HG03095 (cell line): ENCODE measurements around the gene BCAP31.
"Not testable (repeated sequence)": the region's sequence is repeated elsewhere in the genome, so short reads cannot be mapped to it uniquely, and the experiment has no call there.

Source experiments
- ATAC-seq: cut with Tn5 transposase; IDR thresholded peaks from one replicate; pipeline ENCODE4 v1.9.1; 2021; ENCODE audit warnings: moderate library complexity; ENCODE audit not compliant: unreplicated experiment

BCAP31 gene

GRCh38 chrX:153719238-153719637, 4.9 kb downstream of the BCAP31 start:
- ATAC-seq: no peak

DNA sequence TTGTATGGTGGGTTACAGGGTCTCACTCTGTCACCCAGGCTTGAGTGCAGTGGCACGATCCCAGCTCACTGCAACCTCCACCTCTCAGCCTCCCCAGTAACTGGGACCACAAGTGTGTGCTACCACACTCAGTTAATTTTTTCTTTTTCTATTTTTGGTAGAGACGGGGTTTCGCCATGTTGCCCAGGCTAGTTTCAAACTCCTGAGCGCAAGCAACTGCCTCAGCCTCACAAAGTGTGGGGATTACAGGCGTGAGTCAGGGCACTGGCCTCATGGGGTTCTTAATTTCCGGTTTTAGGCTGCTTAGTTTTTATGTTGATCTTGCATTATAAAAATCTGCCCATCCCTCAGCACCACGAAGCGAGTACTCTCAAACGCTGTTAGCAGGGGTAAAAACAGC, 6.7 kb downstream of the BCAP31 start:
- no peak for ATAC-seq

GRCh38 chrX:153714256-153714655, 9.9 kb downstream of the BCAP31 start:
- ATAC-seq: no peak

- ATAC-seq: no peak
Observed at GRCh38 chrX:153709726-153710674, 14.2 kb downstream of the BCAP31 start.

- ATAC-seq: no peak
Observed at GRCh38 chrX:153708415-153708814, 15.8 kb downstream of the BCAP31 start.

DNA sequence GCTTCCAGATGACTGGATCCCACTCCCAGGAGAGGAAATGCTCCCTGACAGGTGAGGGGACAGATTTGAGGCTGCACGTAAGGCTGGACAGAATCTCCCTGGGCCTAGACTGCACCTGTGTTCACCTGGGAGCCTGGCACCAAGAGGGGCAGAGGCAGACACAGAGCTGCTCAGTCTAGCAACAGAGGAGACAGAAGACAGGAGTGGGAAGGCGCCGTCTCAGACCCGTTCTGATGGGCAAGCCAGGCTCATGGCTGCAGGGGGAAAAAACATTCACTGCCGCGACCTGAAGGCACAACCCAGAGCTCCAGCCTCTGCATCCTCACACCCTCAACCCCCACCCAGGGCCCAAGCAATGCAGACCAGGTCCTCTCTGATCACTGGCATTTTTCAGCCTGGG, 16.8 kb downstream of the BCAP31 start:
- ATAC-seq: no peak

DNA sequence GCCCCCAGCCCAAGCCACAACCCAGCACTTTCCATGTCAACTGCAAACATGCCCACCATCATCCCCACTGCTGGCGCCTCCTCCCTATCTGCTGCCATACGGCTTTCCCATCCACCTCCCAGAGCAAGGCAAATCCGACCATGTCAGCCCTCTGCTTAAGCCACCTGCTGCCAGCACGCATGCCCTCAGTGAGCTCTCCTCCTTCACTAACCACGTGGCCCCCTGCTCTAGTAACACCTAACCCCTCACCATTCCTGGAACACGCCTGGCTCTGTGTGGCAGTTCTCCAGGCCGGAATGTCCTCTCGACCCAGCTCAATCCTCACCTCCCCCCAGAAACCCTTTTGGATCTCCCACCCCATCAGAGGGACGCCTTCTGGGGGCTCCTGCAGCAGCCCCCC, 17.4 kb downstream of the BCAP31 start:
- no peak for ATAC-seq

GRCh38 chrX:153705403-153706060, 18.7 kb downstream of the BCAP31 start:
- not testable (repeated sequence) for ATAC-seq

DNA sequence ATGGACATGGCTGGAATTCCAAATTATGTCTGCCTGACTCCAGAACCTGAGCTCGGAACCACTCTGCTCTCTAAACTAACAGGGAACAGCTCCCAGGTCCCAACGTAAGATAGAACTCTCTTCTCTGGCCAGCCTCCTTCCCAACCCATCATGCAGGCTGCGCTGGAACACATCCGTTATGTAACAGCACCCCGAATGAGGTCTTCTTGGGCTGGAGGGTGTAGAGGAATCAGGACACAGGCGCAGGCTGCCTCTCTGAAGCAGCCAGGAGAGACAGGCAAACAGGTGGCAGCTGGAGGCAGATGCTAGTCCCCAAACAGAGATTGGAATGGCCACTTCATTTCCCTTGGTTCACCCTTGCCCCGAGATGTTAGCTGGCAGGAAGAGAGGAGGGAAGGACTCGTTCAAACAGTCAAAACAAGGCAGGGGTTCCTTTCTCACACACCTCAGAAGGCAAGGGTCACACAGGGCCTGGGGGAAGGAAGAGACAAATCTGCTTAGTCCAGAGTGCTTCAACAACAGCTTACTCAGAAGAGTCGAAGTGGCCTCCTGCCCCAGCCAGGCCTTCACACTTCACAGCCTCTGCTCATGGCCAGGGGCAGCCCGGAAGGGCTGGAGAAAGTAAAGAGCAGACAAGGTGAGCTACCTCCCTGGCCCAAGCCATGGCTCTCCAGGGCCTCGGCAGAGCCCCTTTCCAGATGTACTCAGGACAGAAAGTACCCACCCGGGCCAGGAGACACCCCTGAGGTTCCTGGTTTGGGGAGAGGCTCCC, 19.4 kb downstream of the BCAP31 start:
- ATAC-seq: not testable (repeated sequence)

DNA sequence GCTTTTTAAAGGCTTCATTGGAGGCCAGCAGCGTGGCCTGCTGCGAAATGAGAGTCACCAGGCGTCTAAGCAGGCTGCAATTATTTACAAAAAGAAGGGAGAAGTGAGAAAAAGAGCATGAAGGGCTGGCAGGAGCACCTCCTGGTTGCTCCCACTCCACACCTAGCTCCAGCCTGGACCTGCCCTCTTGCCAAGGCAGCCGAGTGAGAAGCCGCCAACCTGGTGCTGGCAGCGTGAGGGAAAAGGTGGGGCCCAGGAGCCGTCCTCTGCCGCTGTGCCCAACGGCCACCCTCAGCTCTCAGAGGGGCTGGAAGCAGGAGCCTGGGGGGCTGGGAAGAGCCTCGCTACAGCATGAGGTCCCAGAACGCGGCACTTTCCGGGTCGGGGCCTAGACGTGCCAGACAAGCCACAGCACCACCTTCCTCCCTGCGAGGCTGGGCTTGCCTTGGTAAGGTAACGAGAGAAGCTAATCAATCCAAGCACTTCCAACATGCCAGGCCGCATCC, 20.1 kb downstream of the BCAP31 start:
- ATAC-seq: no peak

DNA sequence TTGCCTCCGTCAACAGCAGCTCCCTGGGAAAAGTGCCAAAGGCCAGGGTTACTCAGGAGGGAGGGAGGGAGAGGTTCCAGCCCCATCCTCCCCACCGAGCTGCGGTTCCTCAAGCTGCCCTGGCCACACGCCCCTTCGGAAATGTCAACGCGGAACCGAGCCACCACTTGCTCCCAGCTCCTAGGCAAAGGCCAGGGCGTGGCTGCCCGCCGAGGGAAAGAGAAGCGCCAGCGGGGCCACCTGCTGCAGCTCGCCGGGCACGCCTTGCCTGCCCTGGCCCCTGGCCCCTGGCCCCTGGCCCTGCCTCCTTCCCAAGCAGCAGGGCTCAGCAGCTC, 21.2 kb downstream of the BCAP31 start:
- no peak for ATAC-seq

- no peak for ATAC-seq
Observed at GRCh38 chrX:153702336-153703035, 21.7 kb downstream of the BCAP31 start.

DNA sequence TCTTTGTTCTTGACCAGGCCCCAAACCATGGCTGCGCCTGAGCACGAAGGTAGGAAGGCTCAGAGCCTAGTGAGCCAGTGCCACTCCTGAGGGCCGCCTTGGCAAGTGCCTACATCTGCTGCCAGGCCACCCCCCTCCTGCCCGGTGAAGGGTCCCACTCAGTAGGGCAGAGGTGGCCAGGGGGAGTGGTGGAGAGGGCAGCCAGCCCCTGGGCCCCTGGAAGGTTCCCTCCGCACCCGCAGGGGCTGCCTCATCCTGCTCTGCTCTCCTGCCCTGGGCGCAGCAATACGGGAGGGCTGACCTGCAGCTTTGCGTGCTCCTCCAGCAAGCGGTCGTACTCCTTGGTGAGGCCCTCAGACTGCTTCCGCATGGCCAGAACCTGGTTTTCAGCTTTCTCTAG, 22.5 kb downstream of the BCAP31 start:
- ATAC-seq: no peak

GRCh38 chrX:153700967-153701366, 23.2 kb downstream of the BCAP31 start:
- no peak for ATAC-seq

DNA sequence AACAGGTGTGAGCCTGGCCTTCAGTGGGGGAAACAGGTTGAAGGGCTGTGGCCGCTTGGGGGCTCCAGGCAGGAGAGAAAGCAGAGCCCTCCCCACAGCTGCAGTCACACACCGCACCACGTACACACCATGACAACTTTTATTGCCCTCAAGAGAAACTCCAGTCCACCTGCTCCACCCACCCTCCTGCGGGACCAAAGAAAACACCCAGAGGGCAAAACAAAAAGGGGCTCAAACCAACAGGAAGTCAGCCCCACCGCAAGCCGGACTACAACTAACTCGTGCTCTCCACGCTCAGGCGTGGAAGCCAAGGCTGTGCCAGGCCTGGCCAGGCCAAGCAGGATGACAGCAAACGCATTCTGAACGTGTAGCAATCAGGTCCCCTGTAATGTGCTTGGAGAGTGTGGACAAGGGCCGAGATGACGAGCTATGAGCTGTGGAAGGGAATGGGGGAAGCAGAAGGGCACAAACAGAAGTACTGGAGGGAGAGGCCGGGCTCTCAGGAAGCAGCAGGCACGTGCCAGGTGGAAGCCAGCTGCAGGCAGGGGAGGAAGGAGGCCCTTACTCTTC, 23.7 kb downstream of the BCAP31 start:
- ATAC-seq: no peak

- not testable (repeated sequence) for ATAC-seq
Observed at GRCh38 chrX:153699784-153700371, 24.3 kb downstream of the BCAP31 start.

DNA sequence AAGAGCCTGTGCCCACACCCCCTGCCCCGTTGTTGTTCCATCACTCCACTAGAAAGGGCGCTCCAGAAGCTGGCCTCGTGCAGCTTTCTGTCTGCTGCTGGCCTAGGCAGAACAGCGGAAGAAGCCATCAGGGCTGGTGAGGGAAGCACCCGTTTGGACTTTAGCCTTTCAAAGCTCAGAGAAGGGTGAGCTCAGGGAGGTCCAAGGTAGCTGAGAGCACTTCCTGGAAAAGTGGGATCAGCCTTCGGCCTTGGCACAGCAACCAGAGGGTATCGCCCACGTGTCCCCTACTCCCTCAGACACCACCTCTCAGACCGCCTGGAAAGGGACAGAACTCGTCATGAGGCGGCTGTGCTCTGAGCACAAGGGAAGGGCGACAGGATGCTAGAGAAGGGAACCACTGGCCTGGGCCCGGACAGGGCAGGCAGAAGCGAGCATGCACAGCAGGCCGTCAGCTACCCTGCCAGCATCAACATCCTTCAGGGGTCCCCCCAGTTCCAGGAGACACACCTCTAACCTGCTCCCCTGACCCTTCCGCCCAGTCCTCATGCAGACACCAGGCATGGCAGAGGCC, 24.9 kb downstream of the BCAP31 start:
- not testable (repeated sequence) for ATAC-seq

- ATAC-seq: no peak
Observed at GRCh38 chrX:153697924-153698865, 26.0 kb downstream of the BCAP31 start.
